ENCODE results near the gene RPF1. TPM values are rescaled to one million over a fixed set of nuclear protein-coding genes. Genes with fewer than 3 reads are reported as not detected.

Gene RPF1
- total and polyA plus RNA-seq, 2 of the 8 experiments (the other 6 are each of a cell fraction or from before 2014, with no cell fraction given), result 18.7 to 41.8 TPM

DNA sequence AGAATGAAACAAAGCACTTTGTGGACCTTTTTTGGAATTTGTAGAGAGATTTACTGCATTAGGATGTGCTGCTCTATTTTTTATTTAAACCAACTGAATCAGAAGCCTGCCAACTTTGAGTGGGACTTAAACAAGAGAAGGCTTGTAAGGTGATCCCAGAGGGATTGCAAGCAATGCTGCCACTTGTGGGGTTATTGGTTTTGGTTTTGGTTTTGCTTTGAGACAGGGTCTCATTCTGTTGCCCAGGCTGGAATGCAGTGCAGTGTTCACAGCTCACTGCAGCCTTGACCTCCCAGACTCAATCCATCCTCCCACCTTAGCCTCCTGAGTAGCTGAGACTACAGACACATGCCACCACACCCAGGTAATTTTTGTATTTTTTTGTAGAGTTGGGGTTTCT is 59.5 kb downstream of the RPF1 start:
- H2BK5ac ChIP-seq (ENCODE audit: low read depth, low read length), result no peak overlapping the region
- H3K4ac ChIP-seq (replicated peaks; ENCODE audit: insufficient read length, low read depth, low read length), result no peak overlapping the region
- no peak overlapping the region for H2AK5ac ChIP-seq (ENCODE audit: low read depth, low read length)
- H3K9me3 ChIP-seq (ENCODE audit: insufficient read depth in 2 of 2, low read depth in 1 of 2, low read length in 1 of 2), result no peaks in the 10 kb centered on the region; a peak in 1 of 4 replicates
- no peak overlapping the region for H4K91ac ChIP-seq (replicated peaks; ENCODE audit: insufficient read length, low read length)
- DNase-seq (ENCODE audit: low read depth in 1 of 2, low spot score in 2 of 2), result no peak
- FAIRE-seq, result no peak
- no peak overlapping the region for H3K4me3 ChIP-seq (ENCODE audit: extremely low read depth in 1 of 4, insufficient read depth in 2 of 4, low read depth in 3 of 4, low read length in 4 of 4)
- no peak overlapping the region for H4K5ac ChIP-seq (ENCODE audit: insufficient read length, low read depth, low read length)
- POLR2A ChIA-PET (ENCODE audit: partially characterized antibody), result no interaction called here
- H3K56ac ChIP-seq (replicated peaks; ENCODE audit: insufficient read length, low read depth, low read length), result no peak overlapping the region
- H2BK12ac ChIP-seq (ENCODE audit: low read depth, low read length), result no peak overlapping the region
- H4K8ac ChIP-seq (ENCODE audit: extremely low read depth, insufficient read depth, low read length), result no peak overlapping the region; the same call in 1 of the 2 replicates
- H2BK20ac ChIP-seq (ENCODE audit: low read length), result no peak overlapping the region
- H4K20me1 ChIP-seq (replicated peaks in 1 of 2; ENCODE audit: control insufficient read depth in 1 of 2, insufficient read depth in 2 of 2, low read length in 2 of 2), result no peaks in the 10 kb centered on the region
- no peaks in the 10 kb centered on the region for H3K79me2 ChIP-seq (ENCODE audit: control insufficient read depth in 1 of 2, insufficient read depth in 2 of 2, low read length in 2 of 2)
- no peak overlapping the region for H2BK15ac ChIP-seq (ENCODE audit: low read length)
- no peak overlapping the region for H3K18ac ChIP-seq (ENCODE audit: extremely low read depth, low read length)
- H3K27ac ChIP-seq (ENCODE audit: low read depth, low read length), result no peak overlapping the region
- H3K23ac ChIP-seq (ENCODE audit: insufficient read length), result no peak overlapping the region
- H3K23me2 ChIP-seq (ENCODE audit: low read depth, low read length), result no peaks in the 10 kb centered on the region
- no peaks in the 10 kb centered on the region for H3K4me1 ChIP-seq (replicated peaks in 1 of 4; ENCODE audit: control insufficient read depth in 3 of 4, insufficient read depth in 4 of 4, low read length in 3 of 4)
- H3K36me3 ChIP-seq (ENCODE audit: control insufficient read depth in 2 of 4, insufficient read depth in 4 of 4, low read length in 3 of 4), result no peaks in the 10 kb centered on the region
- H3K27me3 ChIP-seq (replicated peaks in 1 of 4; ENCODE audit: control insufficient read depth in 3 of 4, extremely low read depth in 1 of 4, insufficient read depth in 3 of 4, low read length in 3 of 4), result no peaks in the 10 kb centered on the region
- CTCF ChIA-PET (ENCODE audit: partially characterized antibody), result interaction anchor here (0.7 to 2.1 kb wide), 3 partner anchors 14 to 632 kb away, joined by 3 to 4 read pairs (median 4); no protein-coding TSS in a partner anchor
- H3K14ac ChIP-seq (ENCODE audit: insufficient read length), result no peak overlapping the region
- H3K79me1 ChIP-seq (ENCODE audit: low read depth, low read length), result no peaks in the 10 kb centered on the region
- no peak overlapping the region for H2AFZ ChIP-seq (ENCODE audit: low read length)
- H3K4me2 ChIP-seq (ENCODE audit: insufficient read depth in 1 of 2, low read depth in 2 of 2, low read length in 2 of 2), result no peak overlapping the region
- H3K9ac ChIP-seq (replicated peaks in 1 of 4; ENCODE audit: extremely low read depth in 1 of 4, low read depth in 3 of 4, low read length in 3 of 4), result no peak overlapping the region
- H2BK120ac ChIP-seq (replicated peaks; ENCODE audit: low read depth, low read length), result no peak overlapping the region
- no peak for TF ChIP-seq FOSL1 (IDR thresholded peaks at IDR 0.05; ENCODE audit: insufficient read depth, low read depth, low read length)
- no peak for TF ChIP-seq ASH2L (IDR thresholded peaks at IDR 0.05; ENCODE audit: low read length)
- TF ChIP-seq SIN3A (conservative IDR thresholded peaks at IDR 0.05 in 1 of 2, IDR thresholded peaks at IDR 0.05 in 1 of 2; ENCODE audit: low read depth in 1 of 2, low read length in 2 of 2), result no peak
- no peak for TF ChIP-seq ZNF274 (IDR thresholded peaks at IDR 0.05; ENCODE audit: borderline replicate concordance, extremely low read depth, low read length)
- TF ChIP-seq EGR1 (IDR thresholded peaks at IDR 0.05; ENCODE audit: borderline replicate concordance, low read depth, low read length), result no peak
- no peak for TF ChIP-seq NANOG (IDR thresholded peaks at IDR 0.05; ENCODE audit: insufficient read depth, low read depth, low read length, poor library complexity, severe bottlenecking)
- no peak for TF ChIP-seq KDM5A (IDR thresholded peaks at IDR 0.05; ENCODE audit: low read length)
- TF ChIP-seq POU5F1 (IDR thresholded peaks at IDR 0.05; ENCODE audit: low read depth, low read length), result no peak
- no peak for TF ChIP-seq YY1 (IDR thresholded peaks at IDR 0.05; ENCODE audit: low read depth, low read length)
- no peak for TF ChIP-seq MAFK (IDR thresholded peaks at IDR 0.05; ENCODE audit: low read depth, low read length)
- TF ChIP-seq, protein P1, sequence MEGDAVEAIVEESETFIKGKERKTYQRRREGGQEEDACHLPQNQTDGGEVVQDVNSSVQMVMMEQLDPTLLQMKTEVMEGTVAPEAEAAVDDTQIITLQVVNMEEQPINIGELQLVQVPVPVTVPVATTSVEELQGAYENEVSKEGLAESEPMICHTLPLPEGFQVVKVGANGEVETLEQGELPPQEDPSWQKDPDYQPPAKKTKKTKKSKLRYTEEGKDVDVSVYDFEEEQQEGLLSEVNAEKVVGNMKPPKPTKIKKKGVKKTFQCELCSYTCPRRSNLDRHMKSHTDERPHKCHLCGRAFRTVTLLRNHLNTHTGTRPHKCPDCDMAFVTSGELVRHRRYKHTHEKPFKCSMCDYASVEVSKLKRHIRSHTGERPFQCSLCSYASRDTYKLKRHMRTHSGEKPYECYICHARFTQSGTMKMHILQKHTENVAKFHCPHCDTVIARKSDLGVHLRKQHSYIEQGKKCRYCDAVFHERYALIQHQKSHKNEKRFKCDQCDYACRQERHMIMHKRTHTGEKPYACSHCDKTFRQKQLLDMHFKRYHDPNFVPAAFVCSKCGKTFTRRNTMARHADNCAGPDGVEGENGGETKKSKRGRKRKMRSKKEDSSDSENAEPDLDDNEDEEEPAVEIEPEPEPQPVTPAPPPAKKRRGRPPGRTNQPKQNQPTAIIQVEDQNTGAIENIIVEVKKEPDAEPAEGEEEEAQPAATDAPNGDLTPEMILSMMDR (IDR thresholded peaks at IDR 0.05; ENCODE audit: control extremely low read depth in 1 of 3, insufficient read depth in 1 of 3, low read depth in 1 of 3, low read length in 3 of 3), result no peak
- TF ChIP-seq, protein P2, sequence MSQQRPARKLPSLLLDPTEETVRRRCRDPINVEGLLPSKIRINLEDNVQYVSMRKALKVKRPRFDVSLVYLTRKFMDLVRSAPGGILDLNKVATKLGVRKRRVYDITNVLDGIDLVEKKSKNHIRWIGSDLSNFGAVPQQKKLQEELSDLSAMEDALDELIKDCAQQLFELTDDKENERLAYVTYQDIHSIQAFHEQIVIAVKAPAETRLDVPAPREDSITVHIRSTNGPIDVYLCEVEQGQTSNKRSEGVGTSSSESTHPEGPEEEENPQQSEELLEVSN (IDR thresholded peaks at IDR 0.05), result no peak
